ENCODE measurements around the gene PLOD3. TPM values are rescaled to one million over a fixed set of nuclear protein-coding genes. Genes with fewer than 3 reads are reported as not detected.
"Not testable (repeated sequence)": the region's sequence is repeated elsewhere in the genome, so short reads cannot be mapped to it uniquely, and the experiment has no call there.

Gene PLOD3
- total and polyA plus RNA-seq, 8 donors: 27.2 to 55.7 (median 38.0) TPM

DNA sequence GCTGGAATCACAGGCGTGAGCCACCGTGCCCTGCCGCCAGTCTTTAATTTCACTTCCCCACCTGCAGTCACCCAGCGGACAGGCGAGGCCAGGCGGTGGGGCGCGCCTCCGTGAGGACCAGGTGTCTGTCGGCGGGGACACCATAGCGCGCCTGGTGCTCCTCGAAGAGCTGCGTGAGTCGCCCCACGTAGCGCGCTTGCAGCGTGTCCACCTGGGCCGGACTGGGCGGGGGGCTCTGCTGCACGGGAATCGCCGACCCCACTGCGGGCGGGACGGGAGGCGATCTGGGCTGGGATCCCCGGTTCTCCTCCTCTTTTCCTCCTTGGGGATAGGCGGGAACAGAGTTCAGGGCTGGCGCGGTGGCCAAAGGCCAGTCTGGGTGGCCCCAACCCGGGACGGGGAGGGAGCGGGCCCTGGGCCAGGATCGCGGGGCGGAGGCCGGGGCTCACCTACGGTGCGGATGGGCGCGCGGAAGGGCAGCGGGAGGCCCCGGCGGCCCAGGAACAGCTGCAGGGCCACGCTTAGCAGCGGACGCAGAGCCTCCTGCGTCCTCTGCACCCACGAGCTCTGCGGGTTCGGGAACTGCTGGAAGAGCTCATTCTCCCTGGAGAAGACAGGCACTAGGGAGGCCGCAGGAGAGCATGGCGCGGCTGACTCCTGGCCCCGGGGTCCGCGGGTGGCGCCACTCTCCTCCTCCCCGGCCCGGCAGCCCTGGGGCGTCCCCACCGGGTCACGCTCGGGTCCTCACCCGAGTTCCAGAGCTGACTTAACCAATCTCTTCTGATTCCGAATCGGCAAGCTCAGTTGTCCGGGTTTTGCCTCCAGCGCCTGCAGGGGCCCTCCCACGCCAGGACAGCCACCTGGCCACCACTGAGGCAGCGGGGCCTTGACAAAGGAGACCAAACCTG, 15.4 kb downstream of the PLOD3 start:
- Histone ChIP-seq H3K4me1 (peaks cover 0 to 3% (median 0%) of the 10 kb centered on the region in 3 donors), H3K9me3 (no peaks in the 10 kb centered on the region), H3K4me3 (peak overlapping the region in 2 of 4 donors; percentile 18 to 39), H3K27me3 (peaks cover 0 to 2% (median 0%) of the 10 kb centered on the region in 4 donors), H3K27ac (no peak overlapping the region), H3K36me3 (no peaks in the 10 kb centered on the region)
- TF ChIP-seq, protein P1, sequence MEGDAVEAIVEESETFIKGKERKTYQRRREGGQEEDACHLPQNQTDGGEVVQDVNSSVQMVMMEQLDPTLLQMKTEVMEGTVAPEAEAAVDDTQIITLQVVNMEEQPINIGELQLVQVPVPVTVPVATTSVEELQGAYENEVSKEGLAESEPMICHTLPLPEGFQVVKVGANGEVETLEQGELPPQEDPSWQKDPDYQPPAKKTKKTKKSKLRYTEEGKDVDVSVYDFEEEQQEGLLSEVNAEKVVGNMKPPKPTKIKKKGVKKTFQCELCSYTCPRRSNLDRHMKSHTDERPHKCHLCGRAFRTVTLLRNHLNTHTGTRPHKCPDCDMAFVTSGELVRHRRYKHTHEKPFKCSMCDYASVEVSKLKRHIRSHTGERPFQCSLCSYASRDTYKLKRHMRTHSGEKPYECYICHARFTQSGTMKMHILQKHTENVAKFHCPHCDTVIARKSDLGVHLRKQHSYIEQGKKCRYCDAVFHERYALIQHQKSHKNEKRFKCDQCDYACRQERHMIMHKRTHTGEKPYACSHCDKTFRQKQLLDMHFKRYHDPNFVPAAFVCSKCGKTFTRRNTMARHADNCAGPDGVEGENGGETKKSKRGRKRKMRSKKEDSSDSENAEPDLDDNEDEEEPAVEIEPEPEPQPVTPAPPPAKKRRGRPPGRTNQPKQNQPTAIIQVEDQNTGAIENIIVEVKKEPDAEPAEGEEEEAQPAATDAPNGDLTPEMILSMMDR (IDR thresholded peaks at IDR 0.05): no peak
- 11 to 17% methylated on average over 58 to 75 of the region's 75 CpGs for WGBS, 2 donors
- intact Hi-C loops (cut with DNase I): no loop called here
- no peak for FAIRE-seq
- peak in 1 of 6 donors; percentile 70 for DNase-seq
- peak; percentile 60 to 84 (median 70) for ATAC-seq

- H3K4me1 ChIP-seq: peaks cover 0 to 3% (median 0%) of the 10 kb centered on the region in 3 donors
- peak within 1 kb of the TSS in 2 of 4 donors; percentile 18 to 39 for H3K4me3 ChIP-seq
- peaks cover 0 to 2% (median 0%) of the 10 kb centered on the region in 4 donors for H3K27me3 ChIP-seq
- H3K9me3 ChIP-seq: no peaks in the 10 kb centered on the region
- whole genome bisulfite sequencing, 2 donors: 29 to 33% methylated on average over 9 to 21 of the region's 21 CpGs
- TF ChIP-seq, protein P1 (IDR thresholded peaks at IDR 0.05): no peak
- DNase-seq: no peak
- FAIRE-seq: no peak
- intact Hi-C loops (cut with DNase I): no loop called here
- no peaks in the 10 kb centered on the region for H3K36me3 ChIP-seq
- H3K27ac ChIP-seq: no peak within 1 kb of the TSS
- peak in 3 of 4 donors; percentile 21 to 48 (median 22) for ATAC-seq
These were observed 16.4 kb downstream of the PLOD3 start, which contains the start of gene MOGAT3 for GRCh38 chr7:101200862-101201599. TSS of gene MOGAT3 (minus strand) at chr7:101201036. CDS start at chr7:101200854, 182 bp downstream.

- ATAC-seq: no peak
These were observed 16.9 kb downstream of the PLOD3 start for GRCh38 chr7:101200504-101200861.

DNA sequence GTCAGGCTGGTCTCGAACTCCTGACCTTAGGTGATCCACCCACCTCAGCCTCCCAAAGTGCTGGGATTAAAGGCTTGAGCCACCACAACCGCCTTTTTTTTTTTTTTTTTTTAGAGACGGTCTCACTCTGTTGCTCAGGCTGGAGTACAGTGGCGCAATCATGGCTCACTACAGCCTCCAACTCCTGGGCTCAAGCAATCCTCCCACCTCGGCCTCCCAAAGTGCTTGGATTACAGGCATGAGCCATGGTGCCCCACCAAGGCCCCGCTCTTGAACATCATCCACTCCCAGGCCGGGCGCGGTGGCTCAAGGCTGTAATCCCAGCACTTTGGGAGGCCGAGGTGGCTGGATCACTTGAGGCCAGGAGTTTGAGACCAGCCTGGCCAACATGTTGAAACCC, 17.9 kb downstream of the PLOD3 start:
- intact Hi-C loops (cut with DNase I): loop anchor here in 2 of 3 donors (10.0 kb wide), 1 partner anchor 55 kb away; no protein-coding TSS in a partner anchor
- not testable (repeated sequence) for H3K36me3 ChIP-seq, DNase-seq, ATAC-seq, H3K9me3 ChIP-seq, H3K4me3 ChIP-seq, H3K27me3 ChIP-seq, H3K27ac ChIP-seq, FAIRE-seq, H3K4me1 ChIP-seq
- 89 to 95% methylated on average over 10 of the region's 10 CpGs for WGBS, 2 donors

More at GRCh38 chr7:101200504-101200861, 16.9 kb downstream of the PLOD3 start:
- no peaks in the 10 kb centered on the region for H3K36me3 ChIP-seq
- no peak overlapping the region for H3K4me3 ChIP-seq
- 89% methylated on average over 2 of the region's 2 CpGs for WGBS, 2 donors
- H3K9me3 ChIP-seq: no peaks in the 10 kb centered on the region
- peaks cover 0 to 3% (median 0%) of the 10 kb centered on the region in 3 donors for H3K4me1 ChIP-seq
- no peak for FAIRE-seq
- TF ChIP-seq, protein P1 (IDR thresholded peaks at IDR 0.05): no peak
- intact Hi-C loops (cut with DNase I): no loop called here
- no peak for DNase-seq
- H3K27ac ChIP-seq: no peak overlapping the region
- peaks cover 0 to 2% (median 0%) of the 10 kb centered on the region in 4 donors for H3K27me3 ChIP-seq

DNA sequence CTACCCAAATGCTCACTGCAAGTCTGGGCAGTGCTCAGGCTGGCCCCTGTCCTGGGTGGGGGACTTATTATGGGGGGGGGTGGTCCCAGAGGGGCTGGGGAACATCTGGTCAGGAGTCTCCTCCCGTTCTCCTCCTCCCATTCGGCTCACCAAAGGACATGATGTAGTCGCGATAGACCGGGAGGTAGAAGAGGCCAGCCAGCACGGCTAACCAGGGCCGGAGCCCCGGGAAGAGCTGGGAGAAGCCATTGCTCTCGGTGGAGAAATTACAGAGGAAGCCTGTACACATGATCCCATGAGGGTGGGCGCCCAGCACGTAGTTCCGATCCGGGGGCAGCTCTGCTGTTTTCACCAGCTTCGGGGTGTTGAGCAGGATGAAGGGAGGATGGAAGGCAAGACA, 18.9 kb downstream of the PLOD3 start:
- TF ChIP-seq, protein P1 (IDR thresholded peaks at IDR 0.05): no peak
- FAIRE-seq: no peak

More for the DNA sequence above, 18.9 kb downstream of the PLOD3 start:
- no peak overlapping the region for H3K27ac ChIP-seq
- peaks cover 0 to 2% (median 0%) of the 10 kb centered on the region in 4 donors for H3K27me3 ChIP-seq
- intact Hi-C loops (cut with DNase I): loop anchor here in 2 of 3 donors (10.0 kb wide), 1 partner anchor 54 kb away; no protein-coding TSS in a partner anchor
- no peaks in the 10 kb centered on the region for H3K36me3 ChIP-seq
- H3K4me1 ChIP-seq: peaks cover 0 to 3% (median 0%) of the 10 kb centered on the region in 3 donors
- no peak overlapping the region for H3K4me3 ChIP-seq
- DNase-seq (no peak), ATAC-seq (no peak)
- H3K9me3 ChIP-seq: no peaks in the 10 kb centered on the region
- 64 to 68% methylated on average over 14 of the region's 14 CpGs for WGBS, 2 donors
